ENCODE results near the gene PRKAG1. TPM values are rescaled to one million over a fixed set of nuclear protein-coding genes. Genes with fewer than 3 reads are reported as not detected.

The PRKAG1 gene
- total RNA-seq, 4 donors from 2014 or later: 52.0 to 70.6 (median 64.3) TPM

GRCh38 chr12:49027846-49028555 is 9.4 kb upstream of the PRKAG1 start:
- intact Hi-C loops (cut with DNase I): no loop called here
- H3K4me1 ChIP-seq: peaks cover 0 to 22% (median 16%) of the 10 kb centered on the region in 4 donors
- H3K27ac ChIP-seq (replicated peaks in 1 of 4): no peak overlapping the region
- no peak for DNase-seq (ENCODE audit: extremely low spot score)
- peaks cover 67 to 100% (median 94%) of the 10 kb centered on the region in 4 donors for H3K36me3 ChIP-seq
- no peaks in the 10 kb centered on the region for H3K9me3 ChIP-seq
- 86% methylated on average over 8 of the region's 9 CpGs for WGBS
- no peak for TF ChIP-seq POLR2AphosphoS5 (IDR thresholded peaks at IDR 0.05)
- TF ChIP-seq POLR2A (IDR thresholded peaks at IDR 0.05; ENCODE audit: low read depth): no peak
- TF ChIP-seq, protein P1, sequence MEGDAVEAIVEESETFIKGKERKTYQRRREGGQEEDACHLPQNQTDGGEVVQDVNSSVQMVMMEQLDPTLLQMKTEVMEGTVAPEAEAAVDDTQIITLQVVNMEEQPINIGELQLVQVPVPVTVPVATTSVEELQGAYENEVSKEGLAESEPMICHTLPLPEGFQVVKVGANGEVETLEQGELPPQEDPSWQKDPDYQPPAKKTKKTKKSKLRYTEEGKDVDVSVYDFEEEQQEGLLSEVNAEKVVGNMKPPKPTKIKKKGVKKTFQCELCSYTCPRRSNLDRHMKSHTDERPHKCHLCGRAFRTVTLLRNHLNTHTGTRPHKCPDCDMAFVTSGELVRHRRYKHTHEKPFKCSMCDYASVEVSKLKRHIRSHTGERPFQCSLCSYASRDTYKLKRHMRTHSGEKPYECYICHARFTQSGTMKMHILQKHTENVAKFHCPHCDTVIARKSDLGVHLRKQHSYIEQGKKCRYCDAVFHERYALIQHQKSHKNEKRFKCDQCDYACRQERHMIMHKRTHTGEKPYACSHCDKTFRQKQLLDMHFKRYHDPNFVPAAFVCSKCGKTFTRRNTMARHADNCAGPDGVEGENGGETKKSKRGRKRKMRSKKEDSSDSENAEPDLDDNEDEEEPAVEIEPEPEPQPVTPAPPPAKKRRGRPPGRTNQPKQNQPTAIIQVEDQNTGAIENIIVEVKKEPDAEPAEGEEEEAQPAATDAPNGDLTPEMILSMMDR (IDR thresholded peaks at IDR 0.05): no peak
- TF ChIP-seq EP300 (IDR thresholded peaks at IDR 0.05): no peak
- H3K4me3 ChIP-seq: no peak overlapping the region
- no peaks in the 10 kb centered on the region for H3K27me3 ChIP-seq

GRCh38 chr12:49026678-49027480 is 8.3 kb upstream of the PRKAG1 start:
- Histone ChIP-seq H3K27ac (replicated peaks in 1 of 4) (no peak overlapping the region), H3K36me3 (peaks cover 70 to 100% (median 94%) of the 10 kb centered on the region in 4 donors), H3K4me3 (no peak overlapping the region), H3K4me1 (peaks cover 0 to 11% (median 8%) of the 10 kb centered on the region in 4 donors), H3K27me3 (no peaks in the 10 kb centered on the region), H3K9me3 (no peaks in the 10 kb centered on the region)
- TF ChIP-seq, protein P1 (IDR thresholded peaks at IDR 0.05): no peak
- peak in 1 of 2 donors; percentile 24 for TF ChIP-seq POLR2AphosphoS5 (IDR thresholded peaks at IDR 0.05)
- TF ChIP-seq POLR2A (IDR thresholded peaks at IDR 0.05; ENCODE audit: low read depth): no peak
- 94% methylated on average over 22 of the region's 26 CpGs for WGBS
- no peak for DNase-seq (ENCODE audit: extremely low spot score)
- intact Hi-C loops (cut with DNase I): no loop called here

DNA sequence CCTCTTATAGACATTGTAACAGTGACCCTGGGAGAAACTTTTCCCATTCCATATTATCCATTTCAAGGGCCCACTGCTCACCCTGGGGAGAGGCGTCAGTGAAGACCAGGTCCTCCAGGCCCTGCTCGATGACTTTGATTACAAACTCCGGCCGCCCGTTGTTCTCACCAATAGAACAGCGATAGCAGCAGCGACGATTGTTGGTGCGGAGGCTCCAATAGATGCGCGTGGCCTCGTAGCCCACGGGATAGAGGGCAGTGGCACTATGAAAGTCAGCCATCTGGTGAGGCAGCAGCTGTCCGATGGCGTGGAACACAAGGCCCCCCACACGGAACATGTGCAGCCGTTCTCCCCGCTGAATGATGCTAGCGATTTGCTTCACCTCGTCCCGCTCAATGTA is 7.5 kb upstream of the PRKAG1 start:
- TF ChIP-seq POLR2A (IDR thresholded peaks at IDR 0.05; ENCODE audit: low read depth) (no peak), POLR2AphosphoS5 (IDR thresholded peaks at IDR 0.05) (no peak), EP300 (IDR thresholded peaks at IDR 0.05) (no peak)
- TF ChIP-seq, protein P1 (IDR thresholded peaks at IDR 0.05): no peak
- DNase-seq (ENCODE audit: extremely low spot score): no peak
- no peak overlapping the region for H3K4me3 ChIP-seq
- no peaks in the 10 kb centered on the region for H3K27me3 ChIP-seq
- H3K9me3 ChIP-seq: no peaks in the 10 kb centered on the region
- 87% methylated on average over 20 of the region's 21 CpGs for WGBS
- H3K36me3 ChIP-seq: peaks cover 77 to 100% (median 94%) of the 10 kb centered on the region in 4 donors
- no peak overlapping the region for H3K27ac ChIP-seq (replicated peaks in 1 of 4)
- intact Hi-C loops (cut with DNase I): no loop called here
- H3K4me1 ChIP-seq: peaks cover 0 to 5% (median 2%) of the 10 kb centered on the region in 4 donors

DNA sequence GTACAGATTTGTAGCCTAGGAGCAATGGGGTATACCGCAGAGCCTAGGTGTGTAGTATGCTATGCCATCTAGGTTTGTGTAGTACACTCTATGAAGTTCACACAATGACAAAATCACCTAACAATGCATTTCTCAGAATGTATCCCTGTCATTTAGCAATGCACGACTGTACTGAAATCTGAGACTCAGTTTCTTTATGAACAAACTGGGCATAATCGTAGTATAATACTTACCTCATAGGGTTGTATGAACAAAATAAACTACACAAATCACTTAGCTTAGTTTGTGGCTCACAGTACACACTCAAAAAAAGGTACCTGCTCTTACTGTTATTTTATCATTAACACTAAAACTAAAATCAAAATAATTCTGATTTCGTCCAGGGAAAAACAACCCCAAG is 6.9 kb upstream of the PRKAG1 start:
- Histone ChIP-seq H3K4me1 (no peaks in the 10 kb centered on the region), H3K27ac (replicated peaks in 1 of 4) (no peak overlapping the region), H3K4me3 (no peak overlapping the region), H3K27me3 (no peaks in the 10 kb centered on the region), H3K36me3 (peaks cover 81 to 100% (median 93%) of the 10 kb centered on the region in 4 donors), H3K9me3 (no peaks in the 10 kb centered on the region)
- intact Hi-C loops (cut with DNase I): no loop called here
- DNase-seq (ENCODE audit: extremely low spot score): no peak
- 90% methylated on average over 4 of the region's 4 CpGs for WGBS
- TF ChIP-seq POLR2A (IDR thresholded peaks at IDR 0.05; ENCODE audit: low read depth): no peak
- TF ChIP-seq, protein P1 (IDR thresholded peaks at IDR 0.05): no peak
- TF ChIP-seq EP300 (IDR thresholded peaks at IDR 0.05): no peak
- TF ChIP-seq POLR2AphosphoS5 (IDR thresholded peaks at IDR 0.05): no peak
